Motor neuron (in vitro differentiated cells): ENCODE data around the gene LRRC71. TPM values are rescaled to one million over a fixed set of nuclear protein-coding genes. Genes with fewer than 3 reads are reported as not detected.

Experiments used
- ATAC-seq, 8 experiments: fragments of 200-7000 bp; cut with Tn5 transposase; replicated peaks in 6 of 8; 2 replicates each; pipeline ENCODE4 v1.8.0; 2021; ENCODE audit warnings: mild to moderate bottlenecking in 8 of 8, moderate library complexity in 8 of 8
- H3K27ac ChIP-seq, 2 donors: fragments of 250-450 bp; sonication (Bioruptor Pico); 2 replicates each; pipeline ENCODE4 v1.9.0; 2021; ENCODE audit warnings: antibody characterized with exemption in 2 of 2, mild to moderate bottlenecking in 2 of 2, moderate library complexity in 1 of 2
- H3K4me1 ChIP-seq, 2 donors: fragments of 250-450 bp; sonication (Bioruptor Pico); replicated peaks in 1 of 2; 2 replicates each; pipeline ENCODE4 v1.6.1; 2021; ENCODE audit warnings: antibody characterized with exemption in 2 of 2, mild to moderate bottlenecking in 2 of 2, moderate library complexity in 1 of 2
- H3K4me3 ChIP-seq, 5 donors: fragments of 250-450 bp; sonication (Bioruptor Pico); 2 replicates each; pipeline ENCODE4 v1.9.0; 2021; ENCODE audit warnings: antibody characterized with exemption in 5 of 5, mild to moderate bottlenecking in 5 of 5, moderate library complexity in 4 of 5
- WGBS, 10 experiments: fragments of 450-650 bp; shearing (Covaris generic); methylation state at CpG; one replicate each; pipeline ENCODE4 v1.0.0; 2022; 5-methylcytosine and 5-hydroxymethylcytosine counted together
- in situ Hi-C, 9 experiments: fragments of 400-800 bp; cut with MboI; loops; one replicate each; pipeline ENCODE4 v1.15.0; 2021; ENCODE audit warnings: low sequenced_read_pairs in 9 of 9, low pct_unique_long_range_greater_than_20kb in 2 of 9; ENCODE audit not compliant: unreplicated experiment in 9 of 9
- total RNA-seq, 8 experiments: library from RNA; unstranded; fragments of 300-600 nt; gene quantifications; 2 replicates each; pipeline versions ENCODE4 v1.2.3 to v1.2.4, GENCODE V29; 2022

LRRC71 gene
- total RNA-seq, 8 experiments from 2014 or later: 0.83 to 2.3 (median 1.3) TPM; not detected in 1

GRCh38 chr1:156975084-156975483 lies 54.7 kb downstream of the LRRC71 start:
- no peaks in the 10 kb centered on the region for H3K4me1 ChIP-seq
- 60 to 100% (median 79%) methylated on average over 1 to 2 of the region's 2 CpGs; no CpG with 5 or more reads in 1 of the 10 experiments for WGBS, 10 experiments
- H3K27ac ChIP-seq: no peak overlapping the region
- ATAC-seq: no peak
- no peak overlapping the region for H3K4me3 ChIP-seq
- in situ Hi-C loops: no loop called here

- H3K4me3 ChIP-seq: no peak overlapping the region
- no peak for ATAC-seq
These were observed 60.1 kb downstream of the LRRC71 start for GRCh38 chr1:156980551-156980950.

More at GRCh38 chr1:156980551-156980950, 60.1 kb downstream of the LRRC71 start:
- H3K4me1 ChIP-seq: no peaks in the 10 kb centered on the region
- WGBS, 10 experiments: 66 to 100% (median 100%) methylated on average over 1 to 4 of the region's 4 CpGs; no CpG with 5 or more reads in 3 of the 10 experiments
- in situ Hi-C loops: no loop called here
- H3K27ac ChIP-seq: no peak overlapping the region

Other genes starting within 250 kb of the LRRC71 start
- gene NES, start 243.2 kb upstream of the LRRC71 start, total RNA-seq: 100 to 1,000 TPM in 5 of 8 experiments, 10 to 100 TPM in 1, 1 to 10 TPM in 2; 5.5 to 863 (median 150) TPM
- 100 to 1,000 TPM in 5 of 8 experiments, 10 to 100 TPM in 1, 1 to 10 TPM in 2; 1.4 to 813 (median 186) TPM for gene CRABP2, start 215.0 kb upstream of the LRRC71 start, total RNA-seq
- gene METTL25B, start 192.2 kb upstream of the LRRC71 start, total RNA-seq: 10 to 100 TPM; 14.3 to 37.1 (median 24.2) TPM
- gene ISG20L2, start 191.9 kb upstream of the LRRC71 start, total RNA-seq: 10 to 100 TPM; 25.1 to 45.2 (median 33.0) TPM
- 100 to 1,000 TPM in 4 of 8 experiments, 10 to 100 TPM in 4; 81.4 to 166 (median 101) TPM for gene MRPL24, start 179.5 kb upstream of the LRRC71 start, total RNA-seq
- gene HDGF, start 169.0 kb upstream of the LRRC71 start, total RNA-seq: 100 to 1,000 TPM in 7 of 8 experiments, 10 to 100 TPM in 1; 93.4 to 328 (median 187) TPM
- gene PRCC, start 153.1 kb upstream of the LRRC71 start, total RNA-seq: 10 to 100 TPM; 35.4 to 73.4 (median 56.8) TPM
- 1 to 10 TPM in 4 of 8 experiments, under 1 TPM in 4; 0.33 to 3.5 (median 0.92) TPM for gene SH2D2A, start 103.8 kb upstream of the LRRC71 start, total RNA-seq
- gene INSRR, start 61.5 kb upstream of the LRRC71 start, total RNA-seq: 1 to 10 TPM in 1 of 8 experiments, under 1 TPM in 6, not detected in 1; 0.05 to 1.6 (median 0.11) TPM
- gene NTRK1, start 59.8 kb upstream of the LRRC71 start, total RNA-seq: 1 to 10 TPM in 2 of 8 experiments, under 1 TPM in 5, not detected in 1; 0.27 to 2.5 (median 0.61) TPM
- gene PEAR1, start 26.9 kb upstream of the LRRC71 start, total RNA-seq: 1 to 10 TPM in 2 of 8 experiments, under 1 TPM in 5, not detected in 1; 0.14 to 2.8 (median 0.41) TPM
- 10 to 100 TPM; 19.5 to 41.2 (median 29.8) TPM for gene ARHGEF11, start 125.1 kb downstream of the LRRC71 start, total RNA-seq
- under 1 TPM in 5 of 8 experiments, not detected in 3; 0.05 to 0.47 (median 0.36) TPM for gene ETV3L, start 179.2 kb downstream of the LRRC71 start, total RNA-seq
- 10 to 100 TPM; 14.3 to 25.4 (median 20.1) TPM for gene ETV3, start 217.8 kb downstream of the LRRC71 start, total RNA-seq